ENCODE results near the gene GBF1. TPM values are rescaled to one million over a fixed set of nuclear protein-coding genes. Genes with fewer than 3 reads are reported as not detected.

The GBF1 gene
- total RNA-seq, 1 experiment from 2014 or later: 69.8 TPM

DNA sequence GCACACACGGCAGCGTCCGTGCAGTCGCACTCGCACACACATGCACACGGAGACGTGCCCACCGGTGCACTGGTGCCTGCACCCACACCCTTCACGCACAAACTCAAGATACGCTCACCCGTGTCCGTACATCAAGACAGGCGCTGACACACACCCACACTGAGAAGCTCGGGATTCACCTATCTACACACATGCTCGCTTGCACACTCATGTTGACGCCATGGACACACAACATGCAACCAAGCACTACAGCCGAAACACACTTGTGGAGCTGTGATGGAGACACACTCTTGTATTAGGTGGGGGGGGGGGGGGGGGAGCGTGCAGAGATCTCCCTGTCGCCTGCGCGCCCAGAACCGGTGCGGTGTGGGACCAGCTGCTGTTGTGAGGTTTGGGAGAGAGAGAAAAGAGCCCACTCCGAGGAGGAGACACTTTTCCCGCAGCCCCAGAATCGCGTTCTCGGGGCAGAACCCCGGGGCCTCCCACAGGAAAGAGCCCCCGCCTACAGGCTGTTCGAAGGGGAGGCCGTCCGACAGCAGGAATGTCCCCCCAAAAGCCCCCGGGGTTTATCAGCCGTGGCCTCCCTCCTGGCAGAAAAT lies 149.6 kb downstream of the GBF1 start:
- no peaks in the 10 kb centered on the region for H3K27me3 Mint-ChIP-seq (ENCODE audit: insufficient read depth, unreplicated experiment)
- ChIA-PET CTCF (interaction anchor here (0.6 to 3.7 kb wide), 14 partner anchors 9 to 225 kb away, joined by 3 to 28 read pairs (median 4); partner anchors contain the start of genes ACTR1A, CUEDC2, FBXL15 and GBF1), POLR2A (interaction anchor here (1.0 kb wide), 2 partner anchors 12 to 37 kb away, joined by 5 to 6 read pairs; partner anchors contain the start of gene CUEDC2)
- Histone ChIP-seq H3K9me3 (no peaks in the 10 kb centered on the region), H3K27me3 (replicated peaks; ENCODE audit: control insufficient read depth, insufficient read depth, low read length) (no peaks in the 10 kb centered on the region), H3K4me1 (peaks cover 17% of the 10 kb centered on the region), H3K36me3 (ENCODE audit: control insufficient read depth, insufficient read depth, low read length) (no peaks in the 10 kb centered on the region), H3K4me3 (ENCODE audit: low read depth, low read length) (peak overlapping the region; percentile 75)
- H3K27ac Mint-ChIP-seq (ENCODE audit: unreplicated experiment): peak overlapping the region; percentile 90
- TSS peak; percentile 12 for BruUV-seq (replicated peaks)
- no peaks in the 10 kb centered on the region for H3K9me3 Mint-ChIP-seq (ENCODE audit: unreplicated experiment)
- no peak for DNase-seq
- intact Hi-C loops (cut with micrococcal nuclease; ENCODE audit: unreplicated experiment): loop anchor here (1.0 to 2.0 kb wide), 6 partner anchors 27 to 189 kb away; no protein-coding TSS in a partner anchor
- H3K4me3 Mint-ChIP-seq (ENCODE audit: unreplicated experiment): peak overlapping the region; percentile 90
- H3K36me3 Mint-ChIP-seq (ENCODE audit: insufficient read depth, unreplicated experiment): peaks cover 22% of the 10 kb centered on the region
- TF ChIP-seq, protein P1, sequence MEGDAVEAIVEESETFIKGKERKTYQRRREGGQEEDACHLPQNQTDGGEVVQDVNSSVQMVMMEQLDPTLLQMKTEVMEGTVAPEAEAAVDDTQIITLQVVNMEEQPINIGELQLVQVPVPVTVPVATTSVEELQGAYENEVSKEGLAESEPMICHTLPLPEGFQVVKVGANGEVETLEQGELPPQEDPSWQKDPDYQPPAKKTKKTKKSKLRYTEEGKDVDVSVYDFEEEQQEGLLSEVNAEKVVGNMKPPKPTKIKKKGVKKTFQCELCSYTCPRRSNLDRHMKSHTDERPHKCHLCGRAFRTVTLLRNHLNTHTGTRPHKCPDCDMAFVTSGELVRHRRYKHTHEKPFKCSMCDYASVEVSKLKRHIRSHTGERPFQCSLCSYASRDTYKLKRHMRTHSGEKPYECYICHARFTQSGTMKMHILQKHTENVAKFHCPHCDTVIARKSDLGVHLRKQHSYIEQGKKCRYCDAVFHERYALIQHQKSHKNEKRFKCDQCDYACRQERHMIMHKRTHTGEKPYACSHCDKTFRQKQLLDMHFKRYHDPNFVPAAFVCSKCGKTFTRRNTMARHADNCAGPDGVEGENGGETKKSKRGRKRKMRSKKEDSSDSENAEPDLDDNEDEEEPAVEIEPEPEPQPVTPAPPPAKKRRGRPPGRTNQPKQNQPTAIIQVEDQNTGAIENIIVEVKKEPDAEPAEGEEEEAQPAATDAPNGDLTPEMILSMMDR (IDR thresholded peaks at IDR 0.05; ENCODE audit: insufficient read depth in 1 of 2, low read depth in 1 of 2, low read length in 1 of 2, severe bottlenecking in 1 of 2, unreplicated experiment in 1 of 2): no peak
- peaks cover 10% of the 10 kb centered on the region for H3K4me1 Mint-ChIP-seq (ENCODE audit: low read depth, unreplicated experiment)

DNA sequence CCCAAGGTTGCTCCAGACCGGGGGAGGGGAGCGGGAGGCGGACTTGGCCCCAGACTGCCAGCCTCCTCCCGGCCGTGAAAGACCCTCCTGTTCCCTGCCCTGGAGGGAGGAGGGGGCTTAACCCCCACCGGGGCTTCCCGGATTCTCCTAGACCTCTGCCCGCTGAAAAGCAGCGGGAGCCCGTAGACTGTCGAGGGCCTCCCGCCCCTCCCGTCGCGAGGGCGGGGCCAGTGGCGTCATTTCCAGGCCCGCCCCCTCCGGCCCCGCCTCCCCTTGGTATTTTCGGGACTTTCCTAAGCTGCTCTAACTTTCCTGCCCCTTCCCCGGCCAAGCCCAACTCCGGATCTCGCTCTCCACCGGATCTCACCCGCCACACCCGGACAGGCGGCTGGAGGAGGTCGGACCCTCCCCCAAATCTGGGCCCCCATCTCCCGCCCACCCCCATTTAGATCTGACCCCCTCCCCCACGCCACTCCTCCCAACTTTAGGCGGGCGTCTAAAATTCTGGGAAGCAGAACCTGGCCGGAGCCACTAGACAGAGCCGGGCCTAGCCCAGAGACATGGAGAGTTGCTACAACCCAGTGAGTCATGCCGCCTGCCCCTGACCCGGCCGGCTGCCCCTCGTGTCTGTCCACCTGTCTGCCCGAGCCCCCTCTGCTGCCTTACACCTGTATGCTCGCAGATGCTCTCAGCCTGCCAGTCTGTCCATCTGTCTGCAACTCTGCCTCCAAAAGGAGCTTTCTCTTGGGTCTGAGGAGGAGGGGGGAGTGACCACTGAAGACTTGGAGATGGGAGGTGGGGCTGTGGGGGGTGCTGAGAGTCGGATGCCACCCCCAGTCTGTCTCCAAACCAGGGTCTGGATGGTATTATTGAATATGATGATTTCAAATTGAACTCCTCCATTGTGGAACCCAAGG lies 150.3 kb downstream of the GBF1 start, which contains the start of gene NFKB2:
NFKB2 (plus strand) TSS at position 306 of the 917 bp plus-strand sequence; CDS start at position 561, 255 bp downstream.
- Histone ChIP-seq H3K4me3 (ENCODE audit: low read depth, low read length) (peak within 1 kb of the TSS; percentile 75), H3K4me1 (peaks cover 20% of the 10 kb centered on the region), H3K36me3 (ENCODE audit: control insufficient read depth, insufficient read depth, low read length) (no peaks in the 10 kb centered on the region), H3K27me3 (replicated peaks; ENCODE audit: control insufficient read depth, insufficient read depth, low read length) (no peaks in the 10 kb centered on the region), H3K9me3 (no peaks in the 10 kb centered on the region)
- ChIA-PET POLR2A (interaction anchor here (0.6 to 1.1 kb wide), 5 partner anchors 9 to 166 kb away, joined by 3 to 6 read pairs (median 4); partner anchors contain the start of genes ACTR1A and CUEDC2), CTCF (interaction anchor here (0.6 to 3.7 kb wide), 19 partner anchors 8 to 385 kb away, joined by 3 to 28 read pairs (median 4); partner anchors contain the start of genes FBXL15, GBF1, PITX3 and SUFU)
- DNase-seq: peak; percentile 87 to 92
- TSS peak; percentile 43 for BruUV-seq (replicated peaks)
- Mint-ChIP-seq H3K27me3 (ENCODE audit: insufficient read depth, unreplicated experiment) (no peaks in the 10 kb centered on the region), H3K27ac (ENCODE audit: unreplicated experiment) (peak within 1 kb of the TSS; percentile 90), H3K9me3 (ENCODE audit: unreplicated experiment) (no peaks in the 10 kb centered on the region), H3K36me3 (ENCODE audit: insufficient read depth, unreplicated experiment) (peaks cover 22% of the 10 kb centered on the region), H3K4me3 (ENCODE audit: unreplicated experiment) (peak within 1 kb of the TSS; percentile 90), H3K4me1 (ENCODE audit: low read depth, unreplicated experiment) (peaks cover 9% of the 10 kb centered on the region)
- intact Hi-C loops (cut with micrococcal nuclease; ENCODE audit: unreplicated experiment): loop anchor here (2.0 kb wide), 1 partner anchor 165 kb away; no protein-coding TSS in a partner anchor
- TF ChIP-seq, protein P1 (IDR thresholded peaks at IDR 0.05; ENCODE audit: insufficient read depth in 1 of 2, low read depth in 1 of 2, low read length in 1 of 2, severe bottlenecking in 1 of 2, unreplicated experiment in 1 of 2): no peak

DNA sequence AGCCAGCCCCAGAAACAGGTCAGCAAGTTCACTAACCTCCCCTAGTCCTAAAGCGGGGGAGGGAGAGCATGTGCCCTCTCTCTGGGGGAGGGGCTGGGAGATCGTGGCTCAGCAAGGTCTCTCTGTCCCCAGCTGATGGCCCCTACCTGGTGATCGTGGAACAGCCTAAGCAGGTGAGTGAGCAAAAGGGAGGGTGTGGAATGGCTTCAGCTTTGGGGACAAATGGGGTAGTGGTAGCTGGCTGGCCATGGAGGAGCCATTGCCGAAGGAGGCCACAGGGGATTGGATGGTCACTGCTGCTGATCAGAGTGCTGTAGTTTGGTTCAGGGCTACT lies 151.0 kb downstream of the GBF1 start:
- Mint-ChIP-seq H3K27me3 (ENCODE audit: insufficient read depth, unreplicated experiment) (no peaks in the 10 kb centered on the region), H3K4me1 (ENCODE audit: low read depth, unreplicated experiment) (peaks cover 10% of the 10 kb centered on the region), H3K9me3 (ENCODE audit: unreplicated experiment) (no peaks in the 10 kb centered on the region), H3K4me3 (ENCODE audit: unreplicated experiment) (peak overlapping the region; percentile 90), H3K27ac (ENCODE audit: unreplicated experiment) (peak overlapping the region; percentile 90), H3K36me3 (ENCODE audit: insufficient read depth, unreplicated experiment) (peaks cover 22% of the 10 kb centered on the region)
- TF ChIP-seq, protein P1 (IDR thresholded peaks at IDR 0.05; ENCODE audit: insufficient read depth in 1 of 2, low read depth in 1 of 2, low read length in 1 of 2, severe bottlenecking in 1 of 2, unreplicated experiment in 1 of 2): no peak
- intact Hi-C loops (cut with micrococcal nuclease; ENCODE audit: unreplicated experiment): no loop called here
- Histone ChIP-seq H3K27me3 (replicated peaks; ENCODE audit: control insufficient read depth, insufficient read depth, low read length) (no peaks in the 10 kb centered on the region), H3K4me1 (peaks cover 22% of the 10 kb centered on the region), H3K36me3 (ENCODE audit: control insufficient read depth, insufficient read depth, low read length) (no peaks in the 10 kb centered on the region), H3K4me3 (ENCODE audit: low read depth, low read length) (peak overlapping the region; percentile 75), H3K9me3 (no peaks in the 10 kb centered on the region)
- no peak for DNase-seq
- CTCF ChIA-PET: interaction anchor here (0.7 to 3.7 kb wide), 7 partner anchors 13 to 188 kb away, joined by 3 to 28 read pairs (median 4); partner anchors contain the start of genes FBXL15, PITX3 and SUFU
- POLR2A ChIA-PET: interaction anchor here (0.6 to 1.1 kb wide), 2 partner anchors 9 to 27 kb away, joined by 3 read pairs; no protein-coding TSS in a partner anchor
- no TSS peak for BruUV-seq (replicated peaks)
